ENCODE results near the gene ADAMTS20.

The ADAMTS20 gene

GRCh38 chr12:43580601-43581000 is 28.6 kb upstream of the ADAMTS20 start:
- TF ChIP-seq CTCF (IDR thresholded peaks at IDR 0.05) = no peak

DNA sequence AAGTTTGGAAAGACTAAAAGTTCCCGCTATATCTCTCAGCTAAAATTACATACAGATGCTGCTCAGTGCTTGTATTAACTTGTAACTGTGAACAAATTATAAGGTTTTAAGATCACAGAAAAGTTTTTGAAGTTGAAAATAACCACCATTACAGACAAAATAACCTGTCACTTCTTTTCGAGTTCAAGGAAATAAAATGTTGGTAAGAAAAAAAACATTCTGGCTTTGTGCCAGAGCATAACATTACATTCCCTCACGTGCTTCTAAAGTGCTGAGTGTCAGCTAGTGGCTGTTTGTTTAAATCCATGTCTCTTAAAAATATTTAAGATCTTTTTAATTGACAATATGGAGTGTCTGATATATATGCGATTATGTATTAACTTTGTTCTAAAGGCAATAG is 27.2 kb upstream of the ADAMTS20 start:
- Histone ChIP-seq H3K4me3 (no peak overlapping the region), H3K27ac (no peak overlapping the region)
- DNase-seq (ENCODE audit: low spot score) = no peak
- no peak for TF ChIP-seq CTCF (IDR thresholded peaks at IDR 0.05)

More at GRCh38 chr12:43580601-43581000, 28.6 kb upstream of the ADAMTS20 start:
- no peak overlapping the region for H3K4me3 ChIP-seq
- DNase-seq (ENCODE audit: low spot score) = no peak
- no peak overlapping the region for H3K27ac ChIP-seq

- no peak for TF ChIP-seq CTCF (IDR thresholded peaks at IDR 0.05)
- H3K27ac ChIP-seq = no peak overlapping the region
Observed at GRCh38 chr12:43578782-43579181, 26.8 kb upstream of the ADAMTS20 start.

GRCh38 chr12:43577381-43577780 is 25.4 kb upstream of the ADAMTS20 start:
- H3K27ac ChIP-seq = no peak overlapping the region
- no peak overlapping the region for H3K4me3 ChIP-seq
- no peak for TF ChIP-seq CTCF (IDR thresholded peaks at IDR 0.05)
- no peak for DNase-seq (ENCODE audit: low spot score)

More at GRCh38 chr12:43578782-43579181, 26.8 kb upstream of the ADAMTS20 start:
- no peak overlapping the region for H3K4me3 ChIP-seq
- DNase-seq (ENCODE audit: low spot score) = no peak

- DNase-seq (ENCODE audit: low spot score) = no peak
- no peak for TF ChIP-seq CTCF (IDR thresholded peaks at IDR 0.05)
- no peak overlapping the region for H3K27ac ChIP-seq
- no peak overlapping the region for H3K4me3 ChIP-seq
Observed at GRCh38 chr12:43576162-43576561, 24.2 kb upstream of the ADAMTS20 start.

DNA sequence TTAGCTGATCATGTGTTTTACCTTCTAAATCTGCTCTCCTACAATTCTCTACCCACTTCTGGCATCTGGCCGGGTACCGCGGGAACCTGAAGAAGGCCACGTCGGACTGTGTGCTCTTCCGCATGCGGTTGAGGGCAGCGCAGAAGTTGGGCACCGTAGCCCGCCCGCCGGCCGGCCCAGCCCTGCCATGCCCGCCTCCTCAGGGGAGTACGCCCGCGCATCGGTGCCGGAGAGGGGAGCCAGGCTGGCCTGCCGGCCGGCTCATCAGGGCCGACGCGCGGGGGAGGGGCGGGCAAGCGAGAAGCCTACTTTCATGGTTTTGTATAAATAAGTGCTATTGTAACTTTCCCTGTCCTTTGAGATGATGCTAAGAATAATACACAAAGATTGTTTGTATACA is 19.9 kb upstream of the ADAMTS20 start:
- no peak for DNase-seq (ENCODE audit: low spot score)
- no peak for TF ChIP-seq CTCF (IDR thresholded peaks at IDR 0.05)
- H3K27ac ChIP-seq = no peak overlapping the region
- no peak overlapping the region for H3K4me3 ChIP-seq

DNA sequence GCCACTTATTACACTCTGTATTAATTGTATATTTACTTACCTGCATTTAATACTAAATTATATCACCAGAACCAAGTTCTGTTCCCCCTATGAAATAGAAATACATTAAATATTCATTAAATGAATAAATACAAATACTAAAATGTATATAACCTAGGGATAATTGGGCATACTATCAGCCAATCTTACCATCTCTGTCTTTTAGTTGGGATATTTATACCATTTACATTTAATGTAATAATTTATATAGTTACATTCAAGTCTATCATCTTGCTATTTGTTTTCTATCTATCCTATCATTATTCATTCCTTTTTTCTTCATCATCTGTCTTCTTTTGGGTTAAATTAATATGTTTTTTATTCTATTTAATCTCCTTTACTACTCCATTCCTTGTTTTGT is 4.1 kb upstream of the ADAMTS20 start:
- TF ChIP-seq CTCF (IDR thresholded peaks at IDR 0.05) = no peak
- Histone ChIP-seq H3K4me3 (no peak overlapping the region), H3K27ac (no peak overlapping the region)
- DNase-seq (ENCODE audit: low spot score) = no peak
